ENCODE results near the gene DNAJC13.

Gene DNAJC13

GRCh38 chr3:132448216-132448961 is 31.1 kb downstream of the DNAJC13 start:
- no peak overlapping the region for H3K14ac ChIP-seq (ENCODE audit: low read length)
- H3K79me1 ChIP-seq (ENCODE audit: low read depth, low read length), result no peaks in the 10 kb centered on the region
- no peak overlapping the region for H2AFZ ChIP-seq (ENCODE audit: low read length)
- H4K91ac ChIP-seq (ENCODE audit: low read depth, low read length, poor library complexity), result no peak overlapping the region
- no peaks in the 10 kb centered on the region for H3K4me1 ChIP-seq (ENCODE audit: control insufficient read depth in 2 of 2, insufficient read depth in 1 of 2, low read depth in 1 of 2, low read length in 2 of 2)
- H2BK15ac ChIP-seq (ENCODE audit: low read length), result no peak overlapping the region
- H4K8ac ChIP-seq (ENCODE audit: low read depth, low read length), result no peak overlapping the region
- H2BK12ac ChIP-seq (ENCODE audit: low read length), result no peak overlapping the region
- H3K23ac ChIP-seq (ENCODE audit: low read depth, low read length, poor library complexity), result no peak overlapping the region
- H3K9me3 ChIP-seq (replicated peaks in 1 of 2; ENCODE audit: control insufficient read depth in 2 of 2, insufficient read depth in 1 of 2, low read depth in 1 of 2, low read length in 2 of 2), result no peaks in the 10 kb centered on the region
- H3K4ac ChIP-seq (ENCODE audit: low read length), result no peak overlapping the region
- no peaks in the 10 kb centered on the region for H3K27me3 ChIP-seq (ENCODE audit: control insufficient read depth in 3 of 3, insufficient read depth in 3 of 3, low read depth in 1 of 3, low read length in 3 of 3)
- H2BK120ac ChIP-seq (ENCODE audit: low read depth, low read length), result no peak overlapping the region
- H3K27ac ChIP-seq (replicated peaks; ENCODE audit: low read length), result no peak overlapping the region
- WGBS, 2 donors (ENCODE audit: extremely low coverage in 2 of 2, insufficient read length in 2 of 2, insufficient replicate concordance in 1 of 2), result no CpG with 5 or more reads among the region's 6 CpGs
- H3K9ac ChIP-seq (ENCODE audit: low read depth, low read length, poor library complexity), result no peak overlapping the region
- DNase-seq (ENCODE audit: low spot score), result no peak
- H3K18ac ChIP-seq (ENCODE audit: low read length), result no peak overlapping the region
- H2BK5ac ChIP-seq (ENCODE audit: low read length), result no peak overlapping the region
- H3K4me3 ChIP-seq (ENCODE audit: low read length in 2 of 2), result no peak overlapping the region
- no peak overlapping the region for H3K4me2 ChIP-seq (ENCODE audit: insufficient read depth, low read length, poor library complexity, severe bottlenecking)
- peaks cover 0 to 59% of the 10 kb centered on the region in 2 donors for H3K36me3 ChIP-seq (replicated peaks in 1 of 2; ENCODE audit: control insufficient read depth in 2 of 2, insufficient read depth in 2 of 2, low read length in 2 of 2)
- H2AK5ac ChIP-seq (ENCODE audit: low read depth, low read length), result no peak overlapping the region

- Histone ChIP-seq H2AFZ (ENCODE audit: low read length) (no peak overlapping the region), H3K4me1 (ENCODE audit: control insufficient read depth in 2 of 2, insufficient read depth in 1 of 2, low read depth in 1 of 2, low read length in 2 of 2) (no peaks in the 10 kb centered on the region), H2BK15ac (ENCODE audit: low read length) (no peak overlapping the region), H2AK5ac (ENCODE audit: low read depth, low read length) (no peak overlapping the region), H3K27ac (replicated peaks; ENCODE audit: low read length) (no peak overlapping the region), H3K4me3 (ENCODE audit: low read length in 2 of 2) (no peak overlapping the region), H3K14ac (ENCODE audit: low read length) (no peak overlapping the region), H3K36me3 (replicated peaks in 1 of 2; ENCODE audit: control insufficient read depth in 2 of 2, insufficient read depth in 2 of 2, low read length in 2 of 2) (peaks cover 12 to 100% of the 10 kb centered on the region in 2 donors), H2BK120ac (ENCODE audit: low read depth, low read length) (no peak overlapping the region), H3K4me2 (ENCODE audit: insufficient read depth, low read length, poor library complexity, severe bottlenecking) (no peak overlapping the region), H3K18ac (ENCODE audit: low read length) (no peak overlapping the region), H3K4ac (ENCODE audit: low read length) (no peak overlapping the region), H3K9ac (ENCODE audit: low read depth, low read length, poor library complexity) (no peak overlapping the region), H3K23ac (ENCODE audit: low read depth, low read length, poor library complexity) (no peak overlapping the region), H4K8ac (ENCODE audit: low read depth, low read length) (no peak overlapping the region), H3K79me1 (ENCODE audit: low read depth, low read length) (no peaks in the 10 kb centered on the region), H2BK5ac (ENCODE audit: low read length) (no peak overlapping the region), H4K91ac (ENCODE audit: low read depth, low read length, poor library complexity) (no peak overlapping the region), H3K9me3 (replicated peaks in 1 of 2; ENCODE audit: control insufficient read depth in 2 of 2, insufficient read depth in 1 of 2, low read depth in 1 of 2, low read length in 2 of 2) (peaks cover 0 to 2% of the 10 kb centered on the region in 2 donors), H3K27me3 (ENCODE audit: control insufficient read depth in 3 of 3, insufficient read depth in 3 of 3, low read depth in 1 of 3, low read length in 3 of 3) (no peaks in the 10 kb centered on the region), H2BK12ac (ENCODE audit: low read length) (no peak overlapping the region)
- WGBS, 2 donors (ENCODE audit: extremely low coverage in 2 of 2, insufficient read length in 2 of 2, insufficient replicate concordance in 1 of 2), result no CpG with 5 or more reads among the region's 3 CpGs
- DNase-seq (ENCODE audit: low spot score), result no peak
These were observed 38.8 kb downstream of the DNAJC13 start for GRCh38 chr3:132456136-132456535.

- no peak overlapping the region for H3K18ac ChIP-seq (ENCODE audit: low read length)
- H2AK5ac ChIP-seq (ENCODE audit: low read depth, low read length), result no peak overlapping the region
- H2BK5ac ChIP-seq (ENCODE audit: low read length), result no peak overlapping the region
- H3K27ac ChIP-seq (replicated peaks; ENCODE audit: low read length), result no peak overlapping the region
- H2BK12ac ChIP-seq (ENCODE audit: low read length), result no peak overlapping the region
- peaks cover 15 to 100% of the 10 kb centered on the region in 2 donors for H3K36me3 ChIP-seq (replicated peaks in 1 of 2; ENCODE audit: control insufficient read depth in 2 of 2, insufficient read depth in 2 of 2, low read length in 2 of 2)
- no peak overlapping the region for H3K23ac ChIP-seq (ENCODE audit: low read depth, low read length, poor library complexity)
- H2BK15ac ChIP-seq (ENCODE audit: low read length), result no peak overlapping the region
- H3K9me3 ChIP-seq (replicated peaks in 1 of 2; ENCODE audit: control insufficient read depth in 2 of 2, insufficient read depth in 1 of 2, low read depth in 1 of 2, low read length in 2 of 2), result peaks cover 0 to 2% of the 10 kb centered on the region in 2 donors
- no peak overlapping the region for H3K4ac ChIP-seq (ENCODE audit: low read length)
- H3K27me3 ChIP-seq (ENCODE audit: control insufficient read depth in 3 of 3, insufficient read depth in 3 of 3, low read depth in 1 of 3, low read length in 3 of 3), result no peaks in the 10 kb centered on the region
- H2AFZ ChIP-seq (ENCODE audit: low read length), result no peak overlapping the region
- no peaks in the 10 kb centered on the region for H3K79me1 ChIP-seq (ENCODE audit: low read depth, low read length)
- no CpG with 5 or more reads among the region's 3 CpGs for WGBS, 2 donors (ENCODE audit: extremely low coverage in 2 of 2, insufficient read length in 2 of 2, insufficient replicate concordance in 1 of 2)
- no peak for DNase-seq (ENCODE audit: low spot score)
- no peak overlapping the region for H3K9ac ChIP-seq (ENCODE audit: low read depth, low read length, poor library complexity)
- no peak overlapping the region for H4K91ac ChIP-seq (ENCODE audit: low read depth, low read length, poor library complexity)
- H3K4me3 ChIP-seq (ENCODE audit: low read length in 2 of 2), result no peak overlapping the region
- H4K8ac ChIP-seq (ENCODE audit: low read depth, low read length), result no peak overlapping the region
- no peak overlapping the region for H3K4me2 ChIP-seq (ENCODE audit: insufficient read depth, low read length, poor library complexity, severe bottlenecking)
- no peak overlapping the region for H2BK120ac ChIP-seq (ENCODE audit: low read depth, low read length)
- no peaks in the 10 kb centered on the region for H3K4me1 ChIP-seq (ENCODE audit: control insufficient read depth in 2 of 2, insufficient read depth in 1 of 2, low read depth in 1 of 2, low read length in 2 of 2)
- no peak overlapping the region for H3K14ac ChIP-seq (ENCODE audit: low read length)
These were observed 39.3 kb downstream of the DNAJC13 start for GRCh38 chr3:132456571-132456970.

GRCh38 chr3:132457286-132457685 is 40.0 kb downstream of the DNAJC13 start:
- H3K36me3 ChIP-seq (replicated peaks in 1 of 2; ENCODE audit: control insufficient read depth in 2 of 2, insufficient read depth in 2 of 2, low read length in 2 of 2), result peaks cover 15 to 100% of the 10 kb centered on the region in 2 donors
- WGBS, 2 donors (ENCODE audit: extremely low coverage in 2 of 2, insufficient read length in 2 of 2, insufficient replicate concordance in 1 of 2), result no CpG with 5 or more reads among the region's 1 CpG

More at GRCh38 chr3:132457286-132457685, 40.0 kb downstream of the DNAJC13 start:
- H3K79me1 ChIP-seq (ENCODE audit: low read depth, low read length), result no peaks in the 10 kb centered on the region
- H3K4me1 ChIP-seq (ENCODE audit: control insufficient read depth in 2 of 2, insufficient read depth in 1 of 2, low read depth in 1 of 2, low read length in 2 of 2), result no peaks in the 10 kb centered on the region
- H4K91ac ChIP-seq (ENCODE audit: low read depth, low read length, poor library complexity), result no peak overlapping the region
- no peak overlapping the region for H3K9ac ChIP-seq (ENCODE audit: low read depth, low read length, poor library complexity)
- no peak overlapping the region for H2BK5ac ChIP-seq (ENCODE audit: low read length)
- no peak overlapping the region for H2AK5ac ChIP-seq (ENCODE audit: low read depth, low read length)
- no peaks in the 10 kb centered on the region for H3K27me3 ChIP-seq (ENCODE audit: control insufficient read depth in 3 of 3, insufficient read depth in 3 of 3, low read depth in 1 of 3, low read length in 3 of 3)
- peaks cover 0 to 2% of the 10 kb centered on the region in 2 donors for H3K9me3 ChIP-seq (replicated peaks in 1 of 2; ENCODE audit: control insufficient read depth in 2 of 2, insufficient read depth in 1 of 2, low read depth in 1 of 2, low read length in 2 of 2)
- H3K23ac ChIP-seq (ENCODE audit: low read depth, low read length, poor library complexity), result no peak overlapping the region
- no peak overlapping the region for H2AFZ ChIP-seq (ENCODE audit: low read length)
- H3K14ac ChIP-seq (ENCODE audit: low read length), result no peak overlapping the region
- H4K8ac ChIP-seq (ENCODE audit: low read depth, low read length), result no peak overlapping the region
- no peak overlapping the region for H2BK12ac ChIP-seq (ENCODE audit: low read length)
- no peak for DNase-seq (ENCODE audit: low spot score)
- no peak overlapping the region for H3K4me3 ChIP-seq (ENCODE audit: low read length in 2 of 2)
- no peak overlapping the region for H3K4ac ChIP-seq (ENCODE audit: low read length)
- H3K27ac ChIP-seq (replicated peaks; ENCODE audit: low read length), result no peak overlapping the region
- no peak overlapping the region for H3K18ac ChIP-seq (ENCODE audit: low read length)
- no peak overlapping the region for H3K4me2 ChIP-seq (ENCODE audit: insufficient read depth, low read length, poor library complexity, severe bottlenecking)
- no peak overlapping the region for H2BK120ac ChIP-seq (ENCODE audit: low read depth, low read length)
- no peak overlapping the region for H2BK15ac ChIP-seq (ENCODE audit: low read length)

Data from neuronal stem cell (in vitro differentiated cells).